Colonic mucosa (tissue), 4 donors: ENCODE results near the gene KIF16B. TPM values are rescaled to one million over a fixed set of nuclear protein-coding genes. Genes with fewer than 3 reads are reported as not detected.

Experiments
- DNase-seq: peaks from one replicate; pipeline ENCODE4 v3.0.0-alpha.2; 2020
- H3K27ac ChIP-seq: fragments of 200-600 bp; one replicate; pipeline ENCODE4 v1.8.0; 2021
- H3K27me3 ChIP-seq: fragments of 200-600 bp; one replicate; pipeline ENCODE4 v1.8.0; 2021
- H3K36me3 ChIP-seq: fragments of 200-600 bp; one replicate; pipeline ENCODE4 v1.8.0; 2021
- H3K4me1 ChIP-seq: fragments of 200-600 bp; one replicate; pipeline ENCODE4 v1.8.0; 2021; ENCODE audit warnings: mild to moderate bottlenecking
- H3K4me3 ChIP-seq: fragments of 200-600 bp; one replicate; pipeline ENCODE4 v1.8.0; 2021
- H3K9ac ChIP-seq, 2 donors: one replicate each; pipeline ENCODE4 v1.7.0; 2013; ENCODE audit warnings: control low read depth in 2 of 2, low read depth in 2 of 2, low read length in 2 of 2
- H3K9me3 ChIP-seq: fragments of 200-600 bp; one replicate; pipeline ENCODE4 v1.8.0; 2021
- intact Hi-C: fragments of 100-400 bp; cut with DNase I; formaldehyde crosslinking; loops from one replicate; pipeline ENCODE4 v1.14.1; 2022
- total RNA-seq, 2 donors: library from RNA; stranded (reverse); fragmentation: NEBNext Ultra II Directional in 1 of 2; extraction: Animal tissue kit (Norgen Biotek cat#: 25700) in 1 of 2; gene quantifications; one replicate each; pipeline ENCODE4 v1.2.1, GENCODE V29; 2021
- TF ChIP-seq, protein P1 (sequence below): fragments of 200-600 bp; IDR thresholded peaks from one replicate; pipeline ENCODE4 v1.8.0; 2022; ENCODE audit warnings: antibody characterized with exemption, mild to moderate bottlenecking
- donor health status: healthy.
- donor health status: DM: no; HTN: no; CAD: no.
- donor health status: DM: no; HTN: no; CAD: no.

Gene KIF16B
- total RNA-seq, 2 donors from 2014 or later, result 41.6 to 68.7 TPM

- intact Hi-C loops, result no loop called here
- no peaks in the 10 kb centered on the region for H3K27me3 ChIP-seq
- peak; percentile 59 for DNase-seq
Measured at GRCh38 chr20:16434062-16434664, 139.1 kb downstream of the KIF16B start.

DNA sequence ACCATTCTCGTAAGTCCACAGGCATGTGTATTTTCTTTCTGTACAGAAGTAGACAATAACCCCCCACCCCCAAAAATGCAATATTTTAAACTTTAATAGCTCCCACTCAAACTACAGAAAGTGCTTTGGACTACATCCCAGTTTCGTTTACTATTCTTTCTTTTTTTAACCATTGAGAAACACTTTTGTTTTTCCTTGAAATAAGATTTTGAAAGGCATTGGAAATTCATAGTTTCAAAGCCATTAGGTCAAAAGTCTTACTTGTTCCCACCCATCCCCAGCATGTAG, 140.0 kb downstream of the KIF16B start:
- Histone ChIP-seq H3K9ac (no peak overlapping the region), H3K27ac (no peak overlapping the region), H3K4me1 (no peaks in the 10 kb centered on the region), H3K27me3 (no peaks in the 10 kb centered on the region), H3K4me3 (no peak overlapping the region), H3K9me3 (no peaks in the 10 kb centered on the region), H3K36me3 (no peaks in the 10 kb centered on the region)
- intact Hi-C loops, result no loop called here
- TF ChIP-seq, protein P1, sequence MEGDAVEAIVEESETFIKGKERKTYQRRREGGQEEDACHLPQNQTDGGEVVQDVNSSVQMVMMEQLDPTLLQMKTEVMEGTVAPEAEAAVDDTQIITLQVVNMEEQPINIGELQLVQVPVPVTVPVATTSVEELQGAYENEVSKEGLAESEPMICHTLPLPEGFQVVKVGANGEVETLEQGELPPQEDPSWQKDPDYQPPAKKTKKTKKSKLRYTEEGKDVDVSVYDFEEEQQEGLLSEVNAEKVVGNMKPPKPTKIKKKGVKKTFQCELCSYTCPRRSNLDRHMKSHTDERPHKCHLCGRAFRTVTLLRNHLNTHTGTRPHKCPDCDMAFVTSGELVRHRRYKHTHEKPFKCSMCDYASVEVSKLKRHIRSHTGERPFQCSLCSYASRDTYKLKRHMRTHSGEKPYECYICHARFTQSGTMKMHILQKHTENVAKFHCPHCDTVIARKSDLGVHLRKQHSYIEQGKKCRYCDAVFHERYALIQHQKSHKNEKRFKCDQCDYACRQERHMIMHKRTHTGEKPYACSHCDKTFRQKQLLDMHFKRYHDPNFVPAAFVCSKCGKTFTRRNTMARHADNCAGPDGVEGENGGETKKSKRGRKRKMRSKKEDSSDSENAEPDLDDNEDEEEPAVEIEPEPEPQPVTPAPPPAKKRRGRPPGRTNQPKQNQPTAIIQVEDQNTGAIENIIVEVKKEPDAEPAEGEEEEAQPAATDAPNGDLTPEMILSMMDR, result no peak
- no peak for DNase-seq

More at GRCh38 chr20:16434062-16434664, 139.1 kb downstream of the KIF16B start:
- Histone ChIP-seq H3K4me3 (no peak overlapping the region), H3K27ac (no peak overlapping the region), H3K9ac (no peak overlapping the region), H3K4me1 (no peaks in the 10 kb centered on the region), H3K36me3 (no peaks in the 10 kb centered on the region), H3K9me3 (no peaks in the 10 kb centered on the region)
- TF ChIP-seq, protein P1, result peak; percentile 55

GRCh38 chr20:16432466-16433292, 140.6 kb downstream of the KIF16B start:
- intact Hi-C loops, result no loop called here
- no peaks in the 10 kb centered on the region for H3K27me3 ChIP-seq
- H3K9ac ChIP-seq, result no peak overlapping the region

DNA sequence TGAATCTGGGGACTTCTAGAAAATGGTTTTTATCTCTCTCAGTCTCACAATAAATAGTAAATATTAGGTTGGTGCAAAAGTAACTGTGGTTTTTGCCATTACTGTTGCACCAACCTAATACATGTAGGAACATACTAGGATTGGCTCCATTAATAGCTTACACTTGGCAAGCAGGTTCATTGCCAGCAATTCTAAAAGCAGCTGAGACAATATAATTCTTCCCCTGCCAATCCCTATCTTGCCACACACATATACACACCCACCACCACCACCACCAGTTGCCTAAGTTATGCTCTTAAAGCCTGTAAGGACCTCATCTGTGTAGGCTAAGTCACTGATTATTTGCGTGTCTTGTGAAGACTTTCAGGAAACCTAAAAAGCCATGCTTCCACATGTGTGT, 145.1 kb downstream of the KIF16B start:
- H3K36me3 ChIP-seq, result no peaks in the 10 kb centered on the region
- DNase-seq, result no peak
- H3K27ac ChIP-seq, result no peak overlapping the region
- no peak overlapping the region for H3K4me3 ChIP-seq
- H3K4me1 ChIP-seq, result no peaks in the 10 kb centered on the region
- no peaks in the 10 kb centered on the region for H3K27me3 ChIP-seq
- H3K9me3 ChIP-seq, result no peaks in the 10 kb centered on the region
- no peak overlapping the region for H3K9ac ChIP-seq
- TF ChIP-seq, protein P1, result no peak
- intact Hi-C loops, result no loop called here

More at GRCh38 chr20:16432466-16433292, 140.6 kb downstream of the KIF16B start:
- no peaks in the 10 kb centered on the region for H3K4me1 ChIP-seq
- H3K9me3 ChIP-seq, result no peaks in the 10 kb centered on the region
- H3K36me3 ChIP-seq, result no peaks in the 10 kb centered on the region
- TF ChIP-seq, protein P1, result no peak
- H3K4me3 ChIP-seq, result no peak overlapping the region
- no peak overlapping the region for H3K27ac ChIP-seq
- DNase-seq, result no peak

DNA sequence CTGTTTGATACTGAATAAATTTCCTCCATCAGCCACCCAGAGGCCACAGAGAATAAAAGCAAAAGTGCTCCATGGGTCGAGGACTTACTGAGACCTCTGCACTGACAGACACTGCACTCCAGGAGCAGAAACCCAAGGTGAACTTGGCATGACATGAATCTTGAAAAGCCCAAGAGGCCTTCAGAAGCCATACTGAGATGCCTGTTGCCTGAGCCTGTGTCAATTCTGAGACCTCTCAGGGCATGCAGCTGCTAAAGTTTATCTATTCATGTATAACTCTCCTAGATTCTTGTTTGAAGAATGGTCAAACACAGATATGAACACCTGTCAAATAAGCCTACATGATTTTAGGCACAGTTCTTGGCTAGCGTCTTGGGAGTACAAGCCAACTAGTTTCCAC, 145.7 kb downstream of the KIF16B start:
- H3K36me3 ChIP-seq, result no peaks in the 10 kb centered on the region
- intact Hi-C loops, result no loop called here
- no peaks in the 10 kb centered on the region for H3K9me3 ChIP-seq
- no peak overlapping the region for H3K9ac ChIP-seq
- DNase-seq, result no peak
- no peak overlapping the region for H3K4me3 ChIP-seq
- no peaks in the 10 kb centered on the region for H3K4me1 ChIP-seq
- no peaks in the 10 kb centered on the region for H3K27me3 ChIP-seq
- TF ChIP-seq, protein P1, result no peak
- H3K27ac ChIP-seq, result no peak overlapping the region
